GM10248 (cell line): ENCODE data around the gene PRODH2.
A peak's percentile ranks its signal among the peaks of the same experiment; 100 is the strongest.

Experiments
- CTCF ChIA-PET: fragments of 300-600 bp; sonication (Branson Sonifier 250); formaldehyde crosslinking; extraction: SDS; loops from one replicate; lab custom pipeline; 2021; ENCODE audit warnings: antibody characterized with exemption; lab: Yijun Ruan, JAX
- POLR2A ChIA-PET: fragments of 350-650 bp; sonication (Branson Sonifier 250); formaldehyde crosslinking; extraction: SDS; loops from one replicate; lab custom pipeline; 2020; ENCODE audit warnings: antibody characterized with exemption; lab: Yijun Ruan, JAX
- DNase-seq: peaks from one replicate; pipeline ENCODE4 v3.0.0; 2012; ENCODE audit errors: extremely low spot score
- TF ChIP-seq, protein P1 (sequence below): IDR thresholded peaks from 2 replicates; pipeline ENCODE4 v1.5.1; 2012; ENCODE audit warnings: mild to moderate bottlenecking, low read depth; ENCODE audit errors: extremely low read depth, missing control alignments, control extremely low read depth

The PRODH2 gene

DNA sequence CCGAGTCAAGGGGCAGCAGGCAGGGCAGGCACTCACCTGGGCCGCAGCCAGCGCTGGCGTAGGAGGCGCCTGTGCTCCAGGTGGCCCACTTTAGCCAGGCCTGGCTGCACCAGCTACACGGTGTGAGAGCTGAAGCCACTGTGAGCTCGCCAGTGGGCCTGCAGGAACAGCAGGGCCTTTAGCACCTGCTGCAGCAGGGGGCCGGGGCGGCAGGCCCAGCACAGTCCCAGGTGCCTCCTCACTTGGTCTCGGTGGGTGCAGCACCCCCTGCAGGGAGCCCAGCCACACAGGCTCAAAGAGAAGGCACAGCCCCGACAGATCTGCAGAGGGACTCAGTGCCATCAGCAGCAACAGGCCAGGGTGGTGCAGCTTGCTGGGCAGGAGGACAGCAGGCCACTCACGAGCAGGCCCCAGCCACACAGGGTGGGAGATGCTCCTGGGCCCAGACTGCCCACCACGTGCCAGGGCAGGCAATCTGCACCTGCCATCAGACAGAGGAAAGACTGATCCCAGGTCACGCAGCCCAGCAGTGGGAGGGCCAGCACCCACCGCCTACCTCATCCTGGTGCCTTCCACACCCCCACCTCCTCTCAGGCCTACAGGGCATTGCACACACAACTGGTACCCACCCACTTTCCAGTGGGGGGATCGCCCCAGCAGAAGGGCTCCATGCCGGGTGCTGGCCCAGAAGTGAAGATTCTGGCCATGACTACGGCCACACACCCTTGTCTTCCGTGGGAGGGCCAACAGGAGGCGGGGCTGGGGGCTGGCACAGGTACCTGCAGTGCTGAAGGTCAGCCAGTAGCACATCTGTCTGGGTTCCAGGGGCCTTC, 21.4 kb downstream of the PRODH2 start:
- ChIA-PET CTCF (interaction anchor here (1.7 kb wide), 1 partner anchor 97 kb away, joined by 4 read pairs; no protein-coding TSS in a partner anchor), POLR2A (no interaction called here)
- DNase-seq: no peak
- TF ChIP-seq, protein P1, sequence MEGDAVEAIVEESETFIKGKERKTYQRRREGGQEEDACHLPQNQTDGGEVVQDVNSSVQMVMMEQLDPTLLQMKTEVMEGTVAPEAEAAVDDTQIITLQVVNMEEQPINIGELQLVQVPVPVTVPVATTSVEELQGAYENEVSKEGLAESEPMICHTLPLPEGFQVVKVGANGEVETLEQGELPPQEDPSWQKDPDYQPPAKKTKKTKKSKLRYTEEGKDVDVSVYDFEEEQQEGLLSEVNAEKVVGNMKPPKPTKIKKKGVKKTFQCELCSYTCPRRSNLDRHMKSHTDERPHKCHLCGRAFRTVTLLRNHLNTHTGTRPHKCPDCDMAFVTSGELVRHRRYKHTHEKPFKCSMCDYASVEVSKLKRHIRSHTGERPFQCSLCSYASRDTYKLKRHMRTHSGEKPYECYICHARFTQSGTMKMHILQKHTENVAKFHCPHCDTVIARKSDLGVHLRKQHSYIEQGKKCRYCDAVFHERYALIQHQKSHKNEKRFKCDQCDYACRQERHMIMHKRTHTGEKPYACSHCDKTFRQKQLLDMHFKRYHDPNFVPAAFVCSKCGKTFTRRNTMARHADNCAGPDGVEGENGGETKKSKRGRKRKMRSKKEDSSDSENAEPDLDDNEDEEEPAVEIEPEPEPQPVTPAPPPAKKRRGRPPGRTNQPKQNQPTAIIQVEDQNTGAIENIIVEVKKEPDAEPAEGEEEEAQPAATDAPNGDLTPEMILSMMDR: peak; percentile 29

DNA sequence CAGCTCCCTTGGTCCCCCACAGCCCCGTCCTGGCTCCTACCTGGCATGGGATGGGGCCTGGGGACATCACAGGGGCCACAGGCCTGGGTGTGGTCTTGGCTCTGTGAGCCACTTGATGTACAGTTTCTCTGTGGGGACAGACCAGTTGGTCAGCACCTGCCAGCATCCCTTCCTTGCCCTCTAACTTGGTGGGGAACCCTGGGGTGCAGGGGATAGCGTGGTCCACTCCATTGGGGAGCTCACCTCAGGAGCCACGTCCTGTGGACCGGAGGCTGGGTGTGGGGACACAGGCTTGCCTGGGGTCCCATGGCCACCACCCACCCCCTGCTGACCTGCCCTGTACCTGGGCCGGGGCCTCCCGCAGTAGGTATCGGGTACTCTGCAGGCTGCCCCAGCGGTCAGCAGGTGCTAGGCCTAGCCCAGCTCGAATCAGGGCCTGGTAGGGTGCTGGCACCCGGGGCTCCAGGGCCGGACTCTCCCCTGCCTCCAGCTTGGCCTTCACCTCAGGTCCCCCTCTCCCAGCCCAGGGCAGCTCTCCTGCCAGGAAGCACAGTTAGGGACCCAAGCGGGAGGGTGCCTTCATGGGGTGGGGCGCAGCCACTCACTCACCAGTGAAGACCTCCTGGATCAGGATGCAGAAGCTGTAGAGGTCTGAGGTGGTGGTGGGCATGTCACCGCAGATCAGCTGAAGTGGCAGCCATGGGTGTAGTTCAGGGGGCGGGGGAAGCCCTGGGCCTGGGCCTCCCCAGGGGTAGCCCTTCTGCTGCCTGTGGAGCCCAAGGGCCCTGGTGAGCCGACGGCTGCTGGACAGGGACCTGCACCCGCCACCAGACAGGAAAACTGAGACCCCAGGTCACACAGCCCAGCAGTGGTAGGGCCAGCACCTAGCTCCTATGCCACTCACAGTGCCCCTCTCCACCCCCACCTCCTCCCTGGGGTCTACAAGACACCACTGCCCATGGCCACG, 22.4 kb downstream of the PRODH2 start:
- TF ChIP-seq, protein P1: no peak
- ChIA-PET CTCF (interaction anchor here (0.7 to 1.7 kb wide), 5 partner anchors 11 to 141 kb away, joined by 3 to 4 read pairs (median 3); no protein-coding TSS in a partner anchor), POLR2A (interaction anchor here (0.5 kb wide), 1 partner anchor 108 kb away, joined by 4 read pairs; no protein-coding TSS in a partner anchor)
- DNase-seq: no peak

DNA sequence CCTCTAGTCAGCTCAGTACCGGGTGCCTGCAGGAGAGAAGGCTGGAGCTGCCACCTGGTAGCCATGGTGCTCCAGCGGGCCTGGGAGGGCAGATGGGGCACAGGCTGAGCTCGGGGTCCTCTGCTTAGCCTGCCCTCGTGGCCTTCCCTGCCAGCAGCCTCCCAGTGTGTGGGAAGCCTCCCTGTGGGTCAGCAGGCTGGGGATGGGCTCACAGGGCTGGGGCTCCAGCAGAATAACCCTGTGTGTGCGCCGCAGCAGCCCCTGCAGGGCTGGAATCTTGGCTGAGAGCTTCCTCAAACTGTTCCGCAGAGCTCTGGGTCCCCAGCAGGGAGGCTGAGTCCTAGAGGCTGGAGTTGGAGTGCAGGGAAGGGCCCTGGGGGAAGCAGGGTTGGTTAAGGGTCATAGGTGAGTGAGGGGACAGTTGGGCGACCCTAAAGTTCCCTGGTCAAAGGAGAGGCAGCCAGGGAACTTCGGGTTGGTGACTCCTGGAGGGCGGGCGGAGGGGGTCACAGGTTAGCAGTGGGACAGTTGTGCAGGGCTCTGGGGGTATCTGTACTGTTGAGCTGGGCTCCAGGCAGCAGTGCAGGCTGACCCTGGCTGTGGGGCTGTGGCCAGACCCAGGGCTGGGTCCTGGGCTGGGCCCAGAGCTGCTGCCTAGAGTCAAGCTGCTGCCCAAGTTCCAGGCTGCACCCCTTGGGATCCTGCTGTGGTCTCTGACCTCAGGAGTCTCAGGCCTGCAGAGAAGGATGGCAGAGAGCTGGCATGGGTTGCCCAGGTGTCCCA, 23.3 kb downstream of the PRODH2 start:
- no peak for DNase-seq
- ChIA-PET POLR2A (interaction anchor here (0.5 to 0.6 kb wide), 2 partner anchors 109 to 128 kb away, joined by 3 to 4 read pairs; no protein-coding TSS in a partner anchor), CTCF (interaction anchor here (0.7 to 1.3 kb wide), 4 partner anchors 11 to 142 kb away, joined by 3 read pairs; no protein-coding TSS in a partner anchor)
- TF ChIP-seq, protein P1: no peak

DNA sequence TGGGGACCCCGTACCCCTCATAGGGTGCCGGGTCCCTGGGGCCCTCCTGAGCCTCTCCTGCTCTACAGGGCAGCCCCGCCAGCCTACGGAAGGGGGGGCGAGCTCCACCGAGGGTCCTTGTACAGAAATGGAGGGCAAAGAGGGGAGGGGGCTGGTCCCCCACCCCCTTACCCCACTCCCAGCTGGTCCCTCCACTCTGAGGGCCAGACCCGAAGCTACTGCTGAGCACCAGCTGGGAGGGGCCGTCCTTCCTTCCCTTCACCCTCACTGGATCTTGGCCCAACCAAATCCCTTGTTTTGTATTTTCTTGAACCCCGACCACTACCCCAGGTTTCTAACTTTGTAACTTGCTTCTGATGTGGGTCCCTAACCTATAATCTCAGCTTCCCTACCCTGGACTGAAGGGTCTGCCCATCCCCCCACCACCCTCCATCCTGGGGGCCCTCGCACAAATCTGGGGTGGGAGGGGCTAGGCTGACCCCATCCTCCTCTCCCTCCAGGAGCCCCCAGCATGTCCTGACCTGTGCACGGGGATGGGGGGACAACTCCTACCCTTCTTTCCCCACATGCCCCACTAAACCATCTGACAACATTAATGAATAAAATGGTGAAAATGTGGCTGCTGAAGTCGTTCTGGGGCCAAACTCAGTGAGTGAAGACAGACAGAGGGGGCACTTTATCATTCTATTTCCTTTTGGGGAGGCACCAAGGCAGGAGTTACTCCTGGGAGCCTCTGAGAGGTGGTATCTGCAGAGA, 24.3 kb downstream of the PRODH2 start:
- DNase-seq: no peak
- TF ChIP-seq, protein P1: no peak
- ChIA-PET CTCF (interaction anchor here (1.3 kb wide), 1 partner anchor 143 kb away, joined by 3 read pairs; no protein-coding TSS in a partner anchor), POLR2A (interaction anchor here (0.6 kb wide), 1 partner anchor 127 kb away, joined by 3 read pairs; no protein-coding TSS in a partner anchor)

DNA sequence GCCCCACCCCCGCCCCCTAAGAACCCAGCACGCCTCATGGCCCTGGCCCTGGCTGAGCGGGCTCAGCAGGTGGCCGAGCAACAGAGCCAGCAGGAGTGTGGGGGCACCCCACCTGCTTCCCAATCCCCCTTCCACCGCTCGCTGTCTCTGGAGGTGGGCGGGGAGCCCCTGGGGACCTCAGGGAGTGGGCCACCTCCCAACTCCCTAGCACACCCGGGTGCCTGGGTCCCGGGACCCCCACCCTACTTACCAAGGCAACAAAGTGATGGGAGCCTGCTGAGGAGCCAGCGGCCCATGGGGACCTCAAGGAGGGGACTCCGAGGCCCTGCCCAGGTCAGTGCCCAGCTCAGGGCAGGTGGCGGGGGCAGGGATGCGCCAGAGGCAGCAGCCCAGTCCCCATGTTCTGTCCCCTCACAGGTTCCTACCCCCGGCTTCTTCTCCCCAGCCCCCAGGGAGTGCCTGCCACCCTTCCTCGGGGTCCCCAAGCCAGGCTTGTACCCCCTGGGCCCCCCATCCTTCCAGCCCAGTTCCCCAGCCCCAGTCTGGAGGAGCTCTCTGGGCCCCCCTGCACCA, 25.3 kb downstream of the PRODH2 start:
- DNase-seq: no peak
- CTCF ChIA-PET: no interaction called here
- TF ChIP-seq, protein P1: no peak
- POLR2A ChIA-PET: no interaction called here
